ENCODE results near the gene GALNT2. TPM values are rescaled to one million over a fixed set of nuclear protein-coding genes. Genes with fewer than 3 reads are reported as not detected.

The GALNT2 gene
- total RNA-seq, 1 experiment from 2014 or later, result 152 TPM

- no peaks in the 10 kb centered on the region; the same call in 1 of the 2 replicates for H3K27me3 ChIP-seq (ENCODE audit: control insufficient read depth, insufficient read depth, low read length)
- ChIA-PET POLR2A (no interaction called here), CTCF (no interaction called here)
- no peaks in the 10 kb centered on the region for H3K9me3 ChIP-seq (ENCODE audit: control insufficient read depth, insufficient read depth, low read depth, low read length)
- no peak overlapping the region for H3K4me3 ChIP-seq (ENCODE audit: low read depth in 2 of 2, low read length in 2 of 2)
- in situ Hi-C loops (cut with HindIII; ENCODE audit: low pct_unique_long_range_greater_than_20kb, low sequenced_read_pairs), result no loop called here
- TF ChIP-seq REST (IDR thresholded peaks at IDR 0.05; ENCODE audit: insufficient read depth in 1 of 2, low read depth in 2 of 2, low read length in 1 of 2) (no peak), CTCF (IDR thresholded peaks at IDR 0.05) (no peak), TCF7L2 (IDR thresholded peaks at IDR 0.05; ENCODE audit: low read depth, low read length) (no peak), POLR2AphosphoS5 (IDR thresholded peaks at IDR 0.05; ENCODE audit: low read depth, low read length) (no peak), SIN3A (IDR thresholded peaks at IDR 0.05; ENCODE audit: borderline replicate concordance, insufficient read depth, low read depth, low read length) (no peak)
- no TSS peak for BruUV-seq (replicated peaks)
- intact Hi-C loops (cut with micrococcal nuclease; ENCODE audit: unreplicated experiment), result no loop called here
- no peak overlapping the region for H3K27ac ChIP-seq (ENCODE audit: low read length)
- DNase-seq (ENCODE audit: low read depth, low spot score) (no peak), ATAC-seq (no peak)
- no peaks in the 10 kb centered on the region for H3K4me1 ChIP-seq (ENCODE audit: control insufficient read depth, insufficient read depth, low read length)
- H3K36me3 ChIP-seq (ENCODE audit: control insufficient read depth, insufficient read depth, low read length), result no peaks in the 10 kb centered on the region
Measured at GRCh38 chr1:230320804-230321203, 253.8 kb downstream of the GALNT2 start.

- ChIA-PET CTCF (no interaction called here), POLR2A (no interaction called here)
- BruUV-seq (replicated peaks), result no TSS peak
- Histone ChIP-seq H3K36me3 (ENCODE audit: control insufficient read depth, insufficient read depth, low read length) (no peaks in the 10 kb centered on the region), H3K4me1 (ENCODE audit: control insufficient read depth, insufficient read depth, low read length) (no peaks in the 10 kb centered on the region), H3K27me3 (ENCODE audit: control insufficient read depth, insufficient read depth, low read length) (no peaks in the 10 kb centered on the region; the same call in 1 of the 2 replicates), H3K27ac (ENCODE audit: low read length) (no peak overlapping the region), H3K4me3 (ENCODE audit: low read depth in 2 of 2, low read length in 2 of 2) (no peak overlapping the region), H3K9me3 (ENCODE audit: control insufficient read depth, insufficient read depth, low read depth, low read length) (no peaks in the 10 kb centered on the region)
- TF ChIP-seq SIN3A (IDR thresholded peaks at IDR 0.05; ENCODE audit: borderline replicate concordance, insufficient read depth, low read depth, low read length) (no peak), REST (IDR thresholded peaks at IDR 0.05; ENCODE audit: insufficient read depth in 1 of 2, low read depth in 2 of 2, low read length in 1 of 2) (no peak), CTCF (IDR thresholded peaks at IDR 0.05) (no peak), POLR2AphosphoS5 (IDR thresholded peaks at IDR 0.05; ENCODE audit: low read depth, low read length) (no peak), TCF7L2 (IDR thresholded peaks at IDR 0.05; ENCODE audit: low read depth, low read length) (no peak)
- in situ Hi-C loops (cut with HindIII; ENCODE audit: low pct_unique_long_range_greater_than_20kb, low sequenced_read_pairs), result no loop called here
- no peak for ATAC-seq
- intact Hi-C loops (cut with micrococcal nuclease; ENCODE audit: unreplicated experiment), result no loop called here
- DNase-seq (ENCODE audit: low read depth, low spot score), result no peak
Measured at GRCh38 chr1:230321341-230321740, 254.3 kb downstream of the GALNT2 start.
